Measurements from ENCODE around the gene LPP.

LPP gene

DNA sequence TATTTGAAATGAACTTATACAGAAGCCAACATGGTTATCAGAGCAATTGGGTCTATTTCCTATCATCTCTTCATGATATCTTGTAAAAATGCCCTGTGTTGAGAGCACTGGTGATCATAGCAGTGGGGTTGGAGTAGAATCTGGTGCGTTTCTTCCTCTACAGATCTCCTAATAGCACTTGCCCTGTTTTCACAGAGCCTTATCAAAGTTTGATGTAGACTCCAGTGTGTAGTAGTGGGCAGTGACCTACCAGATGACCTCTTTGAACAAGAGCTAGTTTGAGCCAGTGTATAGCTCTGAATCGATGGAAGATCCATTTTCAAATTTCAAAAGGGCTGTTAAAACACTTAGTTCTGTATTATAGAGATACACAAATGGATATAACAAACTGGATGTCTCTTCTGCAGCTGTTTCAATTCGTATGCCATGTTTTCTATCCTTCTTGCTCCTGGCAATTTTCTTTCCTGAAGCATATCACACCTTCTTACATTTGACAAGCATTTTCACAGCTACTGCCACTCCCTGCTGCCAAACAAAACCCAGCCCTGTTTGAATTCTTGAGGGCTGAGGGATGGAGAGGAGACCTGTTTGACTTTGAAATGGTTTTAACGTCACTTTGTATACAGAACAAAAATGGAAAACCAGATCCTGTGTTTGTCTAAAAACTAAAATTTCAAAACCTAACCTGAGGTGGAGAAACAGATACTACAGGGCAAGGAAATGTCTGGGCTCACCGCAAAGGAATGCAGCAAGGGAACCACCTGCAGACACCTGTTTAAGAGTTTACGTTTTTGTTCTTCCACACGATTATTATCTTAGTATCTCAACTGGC lies 663.4 kb downstream of the LPP start:
- ChIA-PET CTCF (interaction anchor here (0.6 kb wide), 1 partner anchor 1076 kb away, joined by 3 read pairs; no protein-coding TSS in a partner anchor), POLR2A (ENCODE audit: low non-redundant PET) (no interaction called here)
- peak; percentile 38 for DNase-seq (ENCODE audit: low spot score)
- H3K27ac ChIP-seq = no peak overlapping the region
- TF ChIP-seq CTCF (conservative IDR thresholded peaks at IDR 0.05; ENCODE audit: low read depth) = no peak

GRCh38 chr3:188817935-188818269 lies 663.9 kb downstream of the LPP start:
- ChIA-PET CTCF (interaction anchor here (0.6 kb wide), 1 partner anchor 1077 kb away, joined by 3 read pairs; no protein-coding TSS in a partner anchor), POLR2A (ENCODE audit: low non-redundant PET) (no interaction called here)
- no peak for DNase-seq (ENCODE audit: low spot score)
- no peak overlapping the region for H3K27ac ChIP-seq
- no peak for TF ChIP-seq CTCF (conservative IDR thresholded peaks at IDR 0.05; ENCODE audit: low read depth)

- no peak overlapping the region for H3K27ac ChIP-seq
- CTCF ChIA-PET = interaction anchor here (0.6 kb wide), 1 partner anchor 1077 kb away, joined by 3 read pairs; no protein-coding TSS in a partner anchor
- POLR2A ChIA-PET (ENCODE audit: low non-redundant PET) = no interaction called here
- DNase-seq (ENCODE audit: low spot score) = no peak
- no peak for TF ChIP-seq CTCF (conservative IDR thresholded peaks at IDR 0.05; ENCODE audit: low read depth)
These were observed 664.3 kb downstream of the LPP start for GRCh38 chr3:188818282-188818681.

DNA sequence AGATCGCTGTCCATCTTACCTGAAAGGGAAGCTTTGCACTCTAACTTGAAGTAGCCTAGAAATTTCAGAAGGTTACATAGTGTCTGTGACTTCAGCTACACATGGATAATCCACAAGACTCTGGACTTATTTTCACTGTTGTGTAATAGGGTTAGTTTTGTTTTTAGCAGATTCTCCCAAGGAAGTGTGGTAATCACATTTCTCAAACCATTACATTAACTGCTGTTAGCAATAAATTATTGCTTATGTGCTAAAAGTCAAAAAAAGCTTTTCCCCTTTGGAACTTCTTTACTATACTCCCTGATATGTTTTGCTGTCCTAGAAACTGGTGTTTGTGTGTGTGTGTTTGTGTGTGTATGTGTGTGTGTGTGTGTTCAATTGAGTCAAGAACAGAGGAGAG lies 666.0 kb downstream of the LPP start:
- ChIA-PET POLR2A (ENCODE audit: low non-redundant PET) (no interaction called here), CTCF (no interaction called here)
- no peak for DNase-seq (ENCODE audit: low spot score)
- no peak overlapping the region for H3K27ac ChIP-seq
- TF ChIP-seq CTCF (conservative IDR thresholded peaks at IDR 0.05; ENCODE audit: low read depth) = no peak

DNA sequence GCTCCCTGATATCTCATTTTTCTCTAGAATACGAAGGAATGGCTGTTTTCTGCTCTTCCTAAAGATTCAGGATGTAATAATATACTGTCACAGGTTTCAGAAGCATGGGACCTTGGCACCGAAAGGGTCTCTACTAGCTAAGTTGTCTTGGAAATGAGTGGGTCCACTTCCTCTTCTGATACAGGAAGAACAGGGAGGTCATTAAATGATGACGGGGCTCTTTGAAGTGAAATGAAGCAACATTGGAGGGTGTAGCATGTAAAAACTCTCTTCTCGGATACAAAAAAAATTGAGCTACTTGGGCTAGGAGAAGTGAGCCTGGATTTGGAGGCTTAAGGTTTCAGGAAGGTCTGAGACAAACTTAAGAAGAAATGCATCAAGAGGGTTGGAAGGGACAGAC lies 668.0 kb downstream of the LPP start:
- no peak for TF ChIP-seq CTCF (conservative IDR thresholded peaks at IDR 0.05; ENCODE audit: low read depth)
- ChIA-PET CTCF (interaction anchor here (1.0 kb wide), 1 partner anchor 1081 kb away, joined by 3 read pairs; no protein-coding TSS in a partner anchor), POLR2A (ENCODE audit: low non-redundant PET) (no interaction called here)
- DNase-seq (ENCODE audit: low spot score) = no peak
- H3K27ac ChIP-seq = no peak overlapping the region

DNA sequence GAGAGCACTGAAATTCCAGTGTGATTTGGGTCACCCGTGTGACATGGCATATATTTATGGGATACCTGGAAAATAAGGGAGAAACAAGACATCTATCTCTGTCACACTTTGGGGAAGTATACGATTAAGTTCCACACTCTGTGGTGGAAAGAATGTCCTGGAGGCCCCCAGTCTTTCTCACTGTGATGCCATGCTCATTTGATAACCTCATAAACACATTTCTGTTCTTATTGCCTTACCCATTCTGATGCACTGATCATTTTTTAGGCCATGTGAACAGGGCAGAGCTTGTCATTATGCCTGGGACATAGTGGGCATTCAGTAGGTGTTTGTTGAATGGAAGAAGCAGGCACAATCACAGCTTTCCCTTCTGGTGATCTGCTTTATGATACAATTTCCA lies 668.5 kb downstream of the LPP start:
- TF ChIP-seq CTCF (conservative IDR thresholded peaks at IDR 0.05; ENCODE audit: low read depth) = no peak
- CTCF ChIA-PET = no interaction called here
- POLR2A ChIA-PET (ENCODE audit: low non-redundant PET) = no interaction called here
- no peak for DNase-seq (ENCODE audit: low spot score)
- H3K27ac ChIP-seq = no peak overlapping the region
